A549 (cell line): ENCODE results near the gene GP1BA.

ENCODE experiments used
- FOSL2 ChIP-seq, 2 experiments: fragments of 450-650 bp in 1 of 2; fragments of >200 bp in 1 of 2; sonication (Bioruptor Twin) in 1 of 2; formaldehyde crosslinking; IDR thresholded peaks; 2 replicates each; pipeline versions ENCODE4 v1.5.0 to v1.6.1; 2016 to 2020; ENCODE audit warnings: mild to moderate bottlenecking in 1 of 2, moderate library complexity in 1 of 2
- MYC ChIP-seq: IDR thresholded peaks from 2 replicates; pipeline ENCODE4 v1.6.1; 2012; ENCODE audit warnings: mild to moderate bottlenecking, inconsistent platforms, low read length, improper control_type of control experiment, borderline replicate concordance
- TF ChIP-seq, protein P1 (sequence below): fragments of >200 bp; sonication (Bioruptor Twin); formaldehyde crosslinking; IDR thresholded peaks from 3 replicates; pipeline ENCODE4 v1.5.1; 2016

DNA sequence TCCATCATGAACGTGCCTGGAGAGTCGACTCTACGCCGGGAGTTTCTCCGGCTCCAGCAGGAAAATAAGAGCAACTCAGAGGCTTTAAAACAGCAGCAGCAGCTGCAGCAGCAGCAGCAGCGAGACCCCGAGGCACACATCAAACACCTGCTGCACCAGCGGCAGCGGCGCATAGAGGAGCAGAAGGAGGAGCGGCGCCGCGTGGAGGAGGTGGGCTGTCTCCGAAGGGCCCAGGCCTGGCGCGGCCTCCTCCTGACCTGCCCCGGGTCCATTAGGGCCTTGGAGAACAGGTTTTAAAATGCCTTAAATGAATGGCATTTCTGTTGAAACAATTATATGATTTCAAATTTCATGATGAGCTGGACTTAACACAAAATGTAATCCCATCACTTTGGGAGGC, 44.5 kb upstream of the GP1BA start:
- TF ChIP-seq FOSL2 (IDR thresholded peaks at IDR 0.05) (no peak), FOSL2 (CRISPR knock-in tag; IDR thresholded peaks at IDR 0.05) (no peak), MYC (no peak)
- TF ChIP-seq, protein P1, sequence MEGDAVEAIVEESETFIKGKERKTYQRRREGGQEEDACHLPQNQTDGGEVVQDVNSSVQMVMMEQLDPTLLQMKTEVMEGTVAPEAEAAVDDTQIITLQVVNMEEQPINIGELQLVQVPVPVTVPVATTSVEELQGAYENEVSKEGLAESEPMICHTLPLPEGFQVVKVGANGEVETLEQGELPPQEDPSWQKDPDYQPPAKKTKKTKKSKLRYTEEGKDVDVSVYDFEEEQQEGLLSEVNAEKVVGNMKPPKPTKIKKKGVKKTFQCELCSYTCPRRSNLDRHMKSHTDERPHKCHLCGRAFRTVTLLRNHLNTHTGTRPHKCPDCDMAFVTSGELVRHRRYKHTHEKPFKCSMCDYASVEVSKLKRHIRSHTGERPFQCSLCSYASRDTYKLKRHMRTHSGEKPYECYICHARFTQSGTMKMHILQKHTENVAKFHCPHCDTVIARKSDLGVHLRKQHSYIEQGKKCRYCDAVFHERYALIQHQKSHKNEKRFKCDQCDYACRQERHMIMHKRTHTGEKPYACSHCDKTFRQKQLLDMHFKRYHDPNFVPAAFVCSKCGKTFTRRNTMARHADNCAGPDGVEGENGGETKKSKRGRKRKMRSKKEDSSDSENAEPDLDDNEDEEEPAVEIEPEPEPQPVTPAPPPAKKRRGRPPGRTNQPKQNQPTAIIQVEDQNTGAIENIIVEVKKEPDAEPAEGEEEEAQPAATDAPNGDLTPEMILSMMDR = no peak
